Esophagus muscularis mucosa (tissue), 3 donors: Measurements from ENCODE around the gene LGALS1.

ENCODE experiments used
- POLR2AphosphoS5 ChIP-seq, 2 donors: sonication (generic); formaldehyde crosslinking; IDR thresholded peaks; one replicate each; pipeline ENCODE4 v1.6.1; 2017; ENCODE audit warnings: antibody characterized with exemption in 2 of 2
- TF ChIP-seq, protein P1 (sequence below), 3 experiments: fragments of 200-600 bp in 2 of 3; fragments of 450-650 bp in 1 of 3; sonication (generic) in 2 of 3; IDR thresholded peaks; one replicate each; pipeline ENCODE4 v1.5.1; 2017 to 2019; ENCODE audit warnings: antibody characterized with exemption in 3 of 3, mild to moderate bottlenecking in 2 of 3, moderate library complexity in 1 of 3

DNA sequence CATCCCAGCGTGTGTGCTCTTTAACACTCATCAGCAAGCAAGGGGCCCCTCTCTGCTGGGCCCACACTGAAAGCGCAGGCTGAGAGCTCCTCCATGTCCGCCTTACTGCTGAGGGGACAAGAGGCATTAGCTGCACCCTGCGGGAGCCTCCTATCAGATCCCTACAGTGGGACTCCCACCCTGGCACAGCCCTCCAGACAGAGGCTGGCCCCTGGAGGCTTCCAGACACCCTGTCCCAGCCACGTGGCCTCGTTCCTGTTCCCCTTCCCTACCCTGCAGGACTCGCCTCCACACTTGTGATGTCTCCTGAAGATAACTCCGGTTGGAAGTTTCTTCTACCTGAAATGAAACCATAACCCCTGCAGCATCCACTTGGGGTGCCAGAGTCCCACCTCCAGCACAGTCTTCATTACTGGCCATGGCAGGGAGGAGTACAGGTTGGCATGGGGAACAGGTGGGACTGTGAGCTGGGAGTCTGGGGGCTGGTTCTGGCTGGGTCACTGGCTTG, 41.0 kb upstream of the LGALS1 start:
- TF ChIP-seq, protein P1, sequence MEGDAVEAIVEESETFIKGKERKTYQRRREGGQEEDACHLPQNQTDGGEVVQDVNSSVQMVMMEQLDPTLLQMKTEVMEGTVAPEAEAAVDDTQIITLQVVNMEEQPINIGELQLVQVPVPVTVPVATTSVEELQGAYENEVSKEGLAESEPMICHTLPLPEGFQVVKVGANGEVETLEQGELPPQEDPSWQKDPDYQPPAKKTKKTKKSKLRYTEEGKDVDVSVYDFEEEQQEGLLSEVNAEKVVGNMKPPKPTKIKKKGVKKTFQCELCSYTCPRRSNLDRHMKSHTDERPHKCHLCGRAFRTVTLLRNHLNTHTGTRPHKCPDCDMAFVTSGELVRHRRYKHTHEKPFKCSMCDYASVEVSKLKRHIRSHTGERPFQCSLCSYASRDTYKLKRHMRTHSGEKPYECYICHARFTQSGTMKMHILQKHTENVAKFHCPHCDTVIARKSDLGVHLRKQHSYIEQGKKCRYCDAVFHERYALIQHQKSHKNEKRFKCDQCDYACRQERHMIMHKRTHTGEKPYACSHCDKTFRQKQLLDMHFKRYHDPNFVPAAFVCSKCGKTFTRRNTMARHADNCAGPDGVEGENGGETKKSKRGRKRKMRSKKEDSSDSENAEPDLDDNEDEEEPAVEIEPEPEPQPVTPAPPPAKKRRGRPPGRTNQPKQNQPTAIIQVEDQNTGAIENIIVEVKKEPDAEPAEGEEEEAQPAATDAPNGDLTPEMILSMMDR (IDR thresholded peaks at IDR 0.05), result no peak
- no peak for TF ChIP-seq POLR2AphosphoS5 (IDR thresholded peaks at IDR 0.05)
